HEK293 (cell line): Measurements from ENCODE around the gene C19orf25.
"Not testable (repeated sequence)": the region's sequence is repeated elsewhere in the genome, so short reads cannot be mapped to it uniquely, and the experiment has no call there.

Experiments used
- CTCF ChIA-PET: fragments of 350-600 bp; formaldehyde crosslinking; extraction: SDS; loops from one replicate; lab custom pipeline; 2021; ENCODE audit warnings: antibody characterized with exemption; lab: Yijun Ruan, JAX
- POLR2A ChIA-PET: fragments of 300-600 bp; formaldehyde crosslinking; extraction: SDS; loops from one replicate; lab custom pipeline; 2020; ENCODE audit warnings: antibody characterized with exemption, inconsistent platforms; lab: Yijun Ruan, JAX
- H3K27ac ChIP-seq: fragments of 200-500 bp; sonication (Bioruptor generic); 2 replicates; pipeline ENCODE4 v1.5.1; 2014; ENCODE audit warnings: low read depth, low read length, control low read depth, inconsistent platforms; ENCODE audit errors: extremely low read depth
- H3K36me3 ChIP-seq, 2 experiments: fragments of 200-500 bp in 1 of 2; sonication (Bioruptor generic) in 1 of 2; 1 replicate in 1 of 2; 2 replicates in 1 of 2; pipeline ENCODE4 v1.5.1; 2014 to 2017; ENCODE audit warnings: inconsistent platforms in 2 of 2, low read length in 2 of 2; ENCODE audit not compliant: control insufficient read depth in 2 of 2, insufficient read depth in 1 of 2
- H3K4me1 ChIP-seq: fragments of 200-500 bp; sonication (Bioruptor generic); 2 replicates; pipeline ENCODE4 v1.5.1; 2014; ENCODE audit warnings: mild to moderate bottlenecking, low read length, inconsistent platforms; ENCODE audit not compliant: control insufficient read depth, insufficient read depth
- H3K4me3 ChIP-seq: 2 replicates; pipeline ENCODE4 v1.5.1; 2011; ENCODE audit warnings: low read depth, mild to moderate bottlenecking, control low read depth, low read length, moderate library complexity
- H3K9me3 ChIP-seq: fragments of 200-500 bp; sonication (Bioruptor generic); 2 replicates; pipeline ENCODE4 v1.5.1; 2014; ENCODE audit warnings: low read depth, low read length, inconsistent platforms; ENCODE audit not compliant: control insufficient read depth, insufficient read depth
- KLF1 ChIP-seq: fragments of 450-650 bp; formaldehyde crosslinking; IDR thresholded peaks from 2 replicates; pipeline ENCODE4 v1.5.1; 2016; ENCODE audit warnings: missing biosample characterization, missing genetic modification characterization
- SCRT2 ChIP-seq: fragments of 450-650 bp; formaldehyde crosslinking; IDR thresholded peaks from 2 replicates; pipeline ENCODE4 v1.5.1; 2016; ENCODE audit warnings: missing biosample characterization, missing genetic modification characterization
- SP2 ChIP-seq: fragments of 450-650 bp; formaldehyde crosslinking; IDR thresholded peaks from 2 replicates; pipeline ENCODE4 v1.5.1; 2016; ENCODE audit warnings: missing biosample characterization, missing genetic modification characterization
- ZNF10 ChIP-seq: fragments of 450-650 bp; formaldehyde crosslinking; IDR thresholded peaks from 2 replicates; pipeline ENCODE4 v1.5.1; 2017; ENCODE audit warnings: missing biosample characterization, missing genetic modification characterization
- ZNF112 ChIP-seq: fragments of 450-650 bp; formaldehyde crosslinking; IDR thresholded peaks from 2 replicates; pipeline ENCODE4 v1.5.0; 2017; ENCODE audit warnings: missing biosample characterization, missing genetic modification characterization
- ZNF223 ChIP-seq: fragments of 450-650 bp; formaldehyde crosslinking; IDR thresholded peaks from 2 replicates; pipeline ENCODE4 v1.5.1; 2016; ENCODE audit warnings: missing biosample characterization, missing genetic modification characterization
- ZNF404 ChIP-seq: fragments of 450-650 bp; formaldehyde crosslinking; IDR thresholded peaks from 2 replicates; pipeline ENCODE4 v1.5.1; 2017; ENCODE audit warnings: missing biosample characterization, missing genetic modification characterization
- ZNF416 ChIP-seq: fragments of 450-650 bp; formaldehyde crosslinking; IDR thresholded peaks from 2 replicates; pipeline ENCODE4 v1.5.1; 2016; ENCODE audit warnings: missing biosample characterization, missing genetic modification characterization
- ZNF544 ChIP-seq: fragments of 450-650 bp; formaldehyde crosslinking; IDR thresholded peaks from 2 replicates; pipeline ENCODE4 v1.5.0; 2017; ENCODE audit warnings: missing biosample characterization, missing genetic modification characterization
- ZNF623 ChIP-seq: fragments of 450-650 bp; formaldehyde crosslinking; IDR thresholded peaks from 2 replicates; pipeline ENCODE4 v1.5.1; 2016; ENCODE audit warnings: missing biosample characterization, missing genetic modification characterization
- TF ChIP-seq, protein P1 (sequence below): fragments of 450-650 bp; formaldehyde crosslinking; IDR thresholded peaks from 2 replicates; pipeline ENCODE4; 2016; ENCODE audit warnings: missing biosample characterization, missing genetic modification characterization
- TF ChIP-seq, protein P2 (sequence below): fragments of 450-650 bp; formaldehyde crosslinking; IDR thresholded peaks from 2 replicates; pipeline ENCODE4 v1.5.1; 2016; ENCODE audit warnings: missing biosample characterization, missing genetic modification characterization
- TF ChIP-seq, protein P3 (sequence below): fragments of 450-650 bp; formaldehyde crosslinking; IDR thresholded peaks from 2 replicates; pipeline ENCODE4 v1.5.1; 2016; ENCODE audit warnings: missing biosample characterization, missing genetic modification characterization
- TF ChIP-seq, protein P4 (sequence below): fragments of 450-650 bp; formaldehyde crosslinking; IDR thresholded peaks from 2 replicates; pipeline ENCODE4 v1.5.1; 2017; ENCODE audit warnings: missing biosample characterization, missing genetic modification characterization

Gene C19orf25

DNA sequence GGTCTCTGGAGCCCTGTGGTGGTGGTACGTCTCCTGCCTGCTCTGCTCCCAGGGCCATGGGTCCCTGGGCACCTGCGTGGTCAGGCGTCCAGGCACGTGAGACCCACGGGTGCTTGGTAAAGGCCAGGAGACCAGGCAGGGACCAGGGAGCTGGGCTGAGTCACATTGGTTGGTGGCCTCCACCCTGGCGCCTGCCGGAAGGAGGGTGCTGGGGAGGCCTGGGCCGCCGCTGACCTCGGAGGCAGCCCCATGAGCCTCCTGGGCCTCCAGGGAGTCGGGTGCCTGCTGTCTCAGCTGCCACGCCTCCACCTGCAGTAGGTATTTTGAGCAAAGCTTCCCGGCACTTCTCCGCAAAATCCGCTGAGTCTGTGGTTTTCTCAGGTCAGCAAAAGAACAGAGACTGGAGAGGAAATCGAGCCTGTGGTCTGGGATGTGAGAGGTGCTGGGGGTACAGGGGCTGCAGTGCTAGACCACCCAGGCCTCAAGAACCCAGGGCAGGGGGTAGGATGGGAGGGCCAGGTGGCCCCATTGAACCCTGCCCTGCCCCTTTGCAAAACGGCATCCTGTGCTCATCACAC is 41.3 kb upstream of the C19orf25 start (continued):
- TF ChIP-seq, protein P1, sequence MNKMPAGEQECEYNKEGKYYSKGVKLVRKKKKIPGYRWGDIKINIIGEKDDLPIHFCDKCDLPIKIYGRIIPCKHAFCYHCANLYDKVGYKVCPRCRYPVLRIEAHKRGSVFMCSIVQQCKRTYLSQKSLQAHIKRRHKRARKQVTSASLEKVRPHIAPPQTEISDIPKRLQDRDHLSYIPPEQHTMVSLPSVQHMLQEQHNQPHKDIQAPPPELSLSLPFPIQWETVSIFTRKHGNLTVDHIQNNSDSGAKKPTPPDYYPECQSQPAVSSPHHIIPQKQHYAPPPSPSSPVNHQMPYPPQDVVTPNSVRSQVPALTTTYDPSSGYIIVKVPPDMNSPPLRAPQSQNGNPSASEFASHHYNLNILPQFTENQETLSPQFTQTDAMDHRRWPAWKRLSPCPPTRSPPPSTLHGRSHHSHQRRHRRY (tag by site-specific recombination): no peak
- TF ChIP-seq, protein P2, sequence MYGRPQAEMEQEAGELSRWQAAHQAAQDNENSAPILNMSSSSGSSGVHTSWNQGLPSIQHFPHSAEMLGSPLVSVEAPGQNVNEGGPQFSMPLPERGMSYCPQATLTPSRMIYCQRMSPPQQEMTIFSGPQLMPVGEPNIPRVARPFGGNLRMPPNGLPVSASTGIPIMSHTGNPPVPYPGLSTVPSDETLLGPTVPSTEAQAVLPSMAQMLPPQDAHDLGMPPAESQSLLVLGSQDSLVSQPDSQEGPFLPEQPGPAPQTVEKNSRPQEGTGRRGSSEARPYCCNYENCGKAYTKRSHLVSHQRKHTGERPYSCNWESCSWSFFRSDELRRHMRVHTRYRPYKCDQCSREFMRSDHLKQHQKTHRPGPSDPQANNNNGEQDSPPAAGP: no peak
- TF ChIP-seq ZNF223 (tag by site-specific recombination) (no peak), KLF1 (tag by site-specific recombination) (no peak), ZNF544 (no peak), ZNF112 (tag by site-specific recombination) (no peak)

DNA sequence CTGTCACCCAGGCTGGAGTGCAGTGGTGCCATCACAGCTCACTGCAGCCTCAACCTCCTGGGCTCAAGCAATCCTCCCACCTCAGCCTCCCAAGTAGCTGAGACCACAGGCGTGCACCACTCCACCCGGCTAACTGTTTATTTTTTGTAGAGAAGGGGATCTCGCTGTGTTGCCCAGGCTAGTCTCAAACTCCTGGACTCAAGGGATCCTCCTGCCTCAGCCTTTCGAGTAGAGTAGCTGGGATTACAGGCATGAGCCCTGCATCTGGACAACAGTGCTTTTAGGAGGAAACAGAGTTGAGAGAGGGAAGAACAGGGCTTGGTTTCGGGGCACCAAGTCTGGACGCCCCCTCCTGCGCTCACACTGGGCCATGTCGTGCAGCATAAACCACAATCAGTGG is 40.8 kb upstream of the C19orf25 start:
- H3K36me3 ChIP-seq, POLR2A ChIA-PET, H3K4me3 ChIP-seq, H3K27ac ChIP-seq, H3K9me3 ChIP-seq, H3K4me1 ChIP-seq: not testable (repeated sequence)
- CTCF ChIA-PET: interaction anchor here (1.1 kb wide), 1 partner anchor 16 kb away, joined by 3 read pairs; no protein-coding TSS in a partner anchor

DNA sequence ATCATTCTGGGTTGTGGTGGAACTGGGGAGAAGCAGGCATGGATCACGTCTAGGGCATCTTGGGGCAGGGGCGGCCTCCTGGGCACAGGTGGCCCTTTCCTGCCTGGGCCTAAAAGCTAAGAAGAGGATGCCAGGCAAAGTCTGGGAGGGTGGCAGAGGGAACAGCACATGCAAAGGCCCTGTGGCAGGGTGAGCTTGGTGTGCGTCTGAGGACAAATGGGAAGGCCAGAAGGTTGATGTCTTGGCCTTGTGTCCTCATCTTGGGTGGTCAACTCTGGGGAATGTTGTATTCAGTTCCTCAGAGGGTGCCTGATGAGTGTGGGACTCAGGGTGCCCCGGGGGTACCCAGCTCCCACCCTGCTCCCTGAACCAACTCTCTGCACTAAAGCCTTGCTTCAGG is 39.5 kb upstream of the C19orf25 start:
- Histone ChIP-seq H3K27ac (no peak overlapping the region), H3K9me3 (no peaks in the 10 kb centered on the region), H3K4me1 (no peaks in the 10 kb centered on the region)
- POLR2A ChIA-PET: no interaction called here
- TF ChIP-seq KLF1 (tag by site-specific recombination) (no peak), ZNF623 (tag by site-specific recombination) (peak; percentile 97)
- TF ChIP-seq, all 188 proteins: peak for 1
- CTCF ChIA-PET: interaction anchor here (0.6 to 0.9 kb wide), 2 partner anchors 51 to 73 kb away, joined by 3 read pairs; no protein-coding TSS in a partner anchor
- Histone ChIP-seq H3K36me3 (no peaks in the 10 kb centered on the region), H3K4me3 (no peak overlapping the region)

DNA sequence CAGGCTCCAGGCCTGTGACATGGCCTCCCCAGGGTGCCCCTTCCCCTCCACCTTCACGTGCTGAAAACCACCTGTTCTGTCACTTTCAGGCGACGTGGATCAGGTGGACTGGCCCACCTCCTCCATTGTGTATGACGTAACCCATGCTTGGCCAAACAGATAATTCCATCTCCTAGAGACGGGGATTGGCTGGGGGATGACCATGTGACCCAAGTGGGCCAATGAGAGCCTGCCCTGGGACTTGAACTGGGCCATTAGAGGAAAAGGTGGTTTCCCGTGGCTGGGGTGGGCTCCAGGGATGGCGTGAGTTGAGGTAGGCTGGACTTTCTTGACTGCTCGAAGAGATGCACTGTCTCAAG is 37.4 kb upstream of the C19orf25 start:
- Histone ChIP-seq H3K9me3 (no peaks in the 10 kb centered on the region), H3K4me3 (no peak overlapping the region), H3K27ac (no peak overlapping the region), H3K36me3 (no peaks in the 10 kb centered on the region), H3K4me1 (no peaks in the 10 kb centered on the region)
- ChIA-PET CTCF (interaction anchor here (0.7 kb wide), 1 partner anchor 117 kb away, joined by 3 read pairs; no protein-coding TSS in a partner anchor), POLR2A (no interaction called here)
- TF ChIP-seq SP2 (tag by site-specific recombination): peak; percentile 28; the same call in 1 of the 2 replicates
- TF ChIP-seq, protein P3, sequence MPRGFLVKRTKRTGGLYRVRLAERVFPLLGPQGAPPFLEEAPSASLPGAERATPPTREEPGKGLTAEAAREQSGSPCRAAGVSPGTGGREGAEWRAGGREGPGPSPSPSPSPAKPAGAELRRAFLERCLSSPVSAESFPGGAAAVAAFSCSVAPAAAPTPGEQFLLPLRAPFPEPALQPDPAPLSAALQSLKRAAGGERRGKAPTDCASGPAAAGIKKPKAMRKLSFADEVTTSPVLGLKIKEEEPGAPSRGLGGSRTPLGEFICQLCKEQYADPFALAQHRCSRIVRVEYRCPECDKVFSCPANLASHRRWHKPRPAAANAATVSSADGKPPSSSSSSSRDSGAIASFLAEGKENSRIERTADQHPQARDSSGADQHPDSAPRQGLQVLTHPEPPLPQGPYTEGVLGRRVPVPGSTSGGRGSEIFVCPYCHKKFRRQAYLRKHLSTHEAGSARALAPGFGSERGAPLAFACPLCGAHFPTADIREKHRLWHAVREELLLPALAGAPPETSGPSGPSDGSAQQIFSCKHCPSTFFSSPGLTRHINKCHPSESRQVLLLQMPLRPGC (tag by site-specific recombination): no peak
- TF ChIP-seq ZNF10: peak; percentile 51; the same call in 1 of the 2 replicates
- no peak for TF ChIP-seq ZNF404 (tag by site-specific recombination)
- TF ChIP-seq, protein P4, sequence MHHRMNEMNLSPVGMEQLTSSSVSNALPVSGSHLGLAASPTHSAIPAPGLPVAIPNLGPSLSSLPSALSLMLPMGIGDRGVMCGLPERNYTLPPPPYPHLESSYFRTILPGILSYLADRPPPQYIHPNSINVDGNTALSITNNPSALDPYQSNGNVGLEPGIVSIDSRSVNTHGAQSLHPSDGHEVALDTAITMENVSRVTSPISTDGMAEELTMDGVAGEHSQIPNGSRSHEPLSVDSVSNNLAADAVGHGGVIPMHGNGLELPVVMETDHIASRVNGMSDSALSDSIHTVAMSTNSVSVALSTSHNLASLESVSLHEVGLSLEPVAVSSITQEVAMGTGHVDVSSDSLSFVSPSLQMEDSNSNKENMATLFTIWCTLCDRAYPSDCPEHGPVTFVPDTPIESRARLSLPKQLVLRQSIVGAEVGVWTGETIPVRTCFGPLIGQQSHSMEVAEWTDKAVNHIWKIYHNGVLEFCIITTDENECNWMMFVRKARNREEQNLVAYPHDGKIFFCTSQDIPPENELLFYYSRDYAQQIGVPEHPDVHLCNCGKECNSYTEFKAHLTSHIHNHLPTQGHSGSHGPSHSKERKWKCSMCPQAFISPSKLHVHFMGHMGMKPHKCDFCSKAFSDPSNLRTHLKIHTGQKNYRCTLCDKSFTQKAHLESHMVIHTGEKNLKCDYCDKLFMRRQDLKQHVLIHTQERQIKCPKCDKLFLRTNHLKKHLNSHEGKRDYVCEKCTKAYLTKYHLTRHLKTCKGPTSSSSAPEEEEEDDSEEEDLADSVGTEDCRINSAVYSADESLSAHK (tag by site-specific recombination): no peak
- TF ChIP-seq SCRT2 (tag by site-specific recombination): 0 out of 2 replicates have a peak, but pooled peaks have one; percentile 18
- no peak for TF ChIP-seq ZNF416 (tag by site-specific recombination)
